H9 (cell line): Measurements from ENCODE around the gene SLC48A1. TPM values are rescaled to one million over a fixed set of nuclear protein-coding genes. Genes with fewer than 3 reads are reported as not detected.
"Not testable (repeated sequence)": the region's sequence is repeated elsewhere in the genome, so short reads cannot be mapped to it uniquely, and the experiment has no call there.

ENCODE experiments used
- DNase-seq: peaks from one replicate; pipeline ENCODE4 v3.0.0-alpha.2; 2017
- H2AFZ ChIP-seq: one replicate; pipeline ENCODE4 v1.6.1; 2013; ENCODE audit warnings: mild to moderate bottlenecking, low read length, control low read depth, moderate library complexity
- H2AK5ac ChIP-seq: 2 replicates; pipeline ENCODE4 v1.6.1; 2013; ENCODE audit warnings: low read length, control low read depth, mixed read lengths; ENCODE audit not compliant: insufficient read length
- H2BK120ac ChIP-seq: one replicate; pipeline ENCODE4 v1.6.1; 2013; ENCODE audit warnings: low read depth, mild to moderate bottlenecking, low read length, control low read depth, inconsistent platforms; ENCODE audit not compliant: poor library complexity, severe bottlenecking
- H2BK12ac ChIP-seq: 2 replicates; pipeline ENCODE4 v1.6.1; 2013; ENCODE audit warnings: low read length, control low read depth, mixed read lengths, low read depth; ENCODE audit not compliant: insufficient read length
- H2BK15ac ChIP-seq: 2 replicates; pipeline ENCODE4 v1.6.1; 2013; ENCODE audit warnings: low read depth, low read length, control low read depth
- H2BK20ac ChIP-seq: one replicate; pipeline ENCODE4 v1.6.1; 2013; ENCODE audit warnings: low read depth, mild to moderate bottlenecking, low read length, control low read depth, inconsistent platforms; ENCODE audit not compliant: poor library complexity, severe bottlenecking
- H2BK5ac ChIP-seq: 2 replicates; pipeline ENCODE4 v1.6.1; 2013; ENCODE audit warnings: low read length, control low read depth, mixed read lengths; ENCODE audit not compliant: insufficient read length
- H3K14ac ChIP-seq: 2 replicates; pipeline ENCODE4 v1.6.1; 2013; ENCODE audit warnings: low read length, control low read depth; ENCODE audit not compliant: insufficient read depth
- H3K18ac ChIP-seq: 2 replicates; pipeline ENCODE4 v1.6.1; 2013; ENCODE audit warnings: low read depth, mild to moderate bottlenecking, mixed read lengths, low read length, control low read depth; ENCODE audit not compliant: insufficient read length
- H3K23ac ChIP-seq: 2 replicates; pipeline ENCODE4 v1.6.1; 2013; ENCODE audit warnings: low read length, control low read depth, mixed read lengths, low read depth; ENCODE audit not compliant: insufficient read length
- H3K23me2 ChIP-seq: 2 replicates; pipeline ENCODE4 v1.6.1; 2013; ENCODE audit warnings: low read depth, mild to moderate bottlenecking, mixed read lengths, low read length, control low read depth; ENCODE audit not compliant: insufficient read length, poor library complexity, severe bottlenecking
- H3K27ac ChIP-seq: 2 replicates; pipeline ENCODE4 v1.5.1; 2013; ENCODE audit warnings: low read length, control low read depth, mixed read lengths, low read depth; ENCODE audit not compliant: insufficient read length
- H3K27me3 ChIP-seq: 2 replicates; pipeline ENCODE4 v1.6.1; 2013; ENCODE audit warnings: low read length, control low read depth, inconsistent platforms; ENCODE audit not compliant: insufficient read depth
- H3K4ac ChIP-seq: 2 replicates; pipeline ENCODE4 v1.6.1; 2013; ENCODE audit warnings: low read depth, mild to moderate bottlenecking, control low read depth, inconsistent platforms, low read length, moderate library complexity
- H3K4me1 ChIP-seq: 2 replicates; pipeline ENCODE4 v1.6.1; 2013; ENCODE audit warnings: low read length, control low read depth, inconsistent platforms; ENCODE audit not compliant: insufficient read depth
- H3K4me2 ChIP-seq: 2 replicates; pipeline ENCODE4 v1.6.1; 2013; ENCODE audit warnings: low read length, control low read depth, mixed read lengths; ENCODE audit not compliant: insufficient read length, insufficient read depth
- H3K56ac ChIP-seq: 2 replicates; pipeline ENCODE4 v1.6.1; 2013; ENCODE audit warnings: low read depth, mild to moderate bottlenecking, mixed read lengths, low read length, control low read depth; ENCODE audit not compliant: insufficient read length
- H3K79me1 ChIP-seq: 2 replicates; pipeline ENCODE4 v1.6.1; 2013; ENCODE audit warnings: low read depth, mild to moderate bottlenecking, moderate library complexity, low read length, control low read depth, inconsistent platforms; ENCODE audit not compliant: insufficient read depth, poor library complexity, severe bottlenecking
- H3K79me2 ChIP-seq: 2 replicates; pipeline ENCODE4 v1.6.1; 2013; ENCODE audit warnings: low read length, control low read depth, inconsistent platforms; ENCODE audit not compliant: insufficient read depth
- H3K9ac ChIP-seq: 2 replicates; pipeline ENCODE4 v1.6.1; 2013; ENCODE audit warnings: low read length, control low read depth, mixed read lengths; ENCODE audit not compliant: insufficient read length; ENCODE audit errors: extremely low read depth
- H3K9me3 ChIP-seq: one replicate; pipeline ENCODE4 v1.6.1; 2013; ENCODE audit warnings: low read depth, low read length, inconsistent platforms; ENCODE audit not compliant: control insufficient read depth
- H3T11ph ChIP-seq: one replicate; pipeline ENCODE4 v1.6.1; 2013; ENCODE audit warnings: mild to moderate bottlenecking, low read length, control low read depth, inconsistent platforms
- H4K20me1 ChIP-seq: one replicate; pipeline ENCODE4 v1.6.1; 2013; ENCODE audit not compliant: control insufficient read depth, insufficient read length, insufficient read depth
- H4K5ac ChIP-seq: 2 replicates; pipeline ENCODE4 v1.6.1; 2013; ENCODE audit warnings: low read depth, mild to moderate bottlenecking, mixed read lengths, low read length, control low read depth; ENCODE audit not compliant: insufficient read length
- H4K8ac ChIP-seq: replicated peaks from 2 replicates; pipeline ENCODE4 v1.6.1; 2013; ENCODE audit warnings: low read length, control low read depth, mixed read lengths, low read depth; ENCODE audit not compliant: insufficient read length
- H4K91ac ChIP-seq: 2 replicates; pipeline ENCODE4 v1.6.1; 2013; ENCODE audit warnings: low read depth, mild to moderate bottlenecking, moderate library complexity, mixed read lengths, low read length, control low read depth; ENCODE audit not compliant: insufficient read length
- H3K27ac Mint-ChIP-seq, 3 experiments: 2 replicates in 2 of 3; 3 replicates in 1 of 3; pipeline ENCODE4 v1.8.0; 2020 to 2021; ENCODE audit warnings: mixed read lengths in 3 of 3, mild to moderate bottlenecking in 1 of 3, moderate library complexity in 1 of 3
- H3K27me3 Mint-ChIP-seq: 2 replicates; pipeline ENCODE4 v1.8.0; 2021; ENCODE audit warnings: low read depth, mild to moderate bottlenecking, moderate library complexity, mixed read lengths
- H3K36me3 Mint-ChIP-seq, 3 experiments: 2 replicates in 2 of 3; 3 replicates in 1 of 3; pipeline ENCODE4 v1.8.0; 2020 to 2021; ENCODE audit warnings: low read depth in 3 of 3, mixed read lengths in 3 of 3; ENCODE audit not compliant: insufficient read depth in 1 of 3
- H3K4me1 Mint-ChIP-seq, 2 experiments: 2 replicates each; pipeline ENCODE4 v1.8.0; 2020; ENCODE audit warnings: mixed read lengths in 2 of 2
- H3K4me3 Mint-ChIP-seq, 2 experiments: 2 replicates in 1 of 2; 3 replicates in 1 of 2; pipeline ENCODE4 v1.8.0; 2020 to 2021; ENCODE audit warnings: mild to moderate bottlenecking in 2 of 2, mixed read lengths in 2 of 2, moderate library complexity in 1 of 2
- H3K9me3 Mint-ChIP-seq, 2 experiments: 2 replicates in 1 of 2; 3 replicates in 1 of 2; pipeline ENCODE4 v1.8.0; 2020; ENCODE audit warnings: mild to moderate bottlenecking in 2 of 2, mixed read lengths in 2 of 2, moderate library complexity in 1 of 2
- CTCF ChIP-seq: fragments of 200-600 bp; sonication (generic); conservative IDR thresholded peaks from 3 replicates; pipeline ENCODE4 v1.8.0; 2021; ENCODE audit warnings: antibody characterized with exemption, mild to moderate bottlenecking
- WGBS: extraction: QIAGEN DNeasy Blood & Tissue Kit; methylation state at CpG from one replicate; pipeline ENCODE4 v1.1.7; 2013; ENCODE audit warnings: missing lambda C conversion rate, low lambda C conversion rate, mixed read lengths; ENCODE audit not compliant: insufficient read length; ENCODE audit errors: extremely low coverage; 5-methylcytosine and 5-hydroxymethylcytosine counted together
- total RNA-seq: library from RNA; stranded (reverse); gene quantifications from 2 replicates; pipeline ENCODE4 v1.2.1, GENCODE V29; 2021

SLC48A1 gene
- total RNA-seq, 1 experiment from 2014 or later = 10.6 TPM

- Histone ChIP-seq H3K4ac (no peak overlapping the region), H3T11ph (no peak overlapping the region), H3K23ac (no peak overlapping the region), H3K14ac (peak overlapping the region; percentile 64; the same call in 1 of the 2 replicates), H3K56ac (no peak overlapping the region), H2BK12ac (no peak overlapping the region), H3K18ac (no peak overlapping the region), H3K9me3 (no peaks in the 10 kb centered on the region), H2AK5ac (no peak overlapping the region), H2BK5ac (no peak overlapping the region), H3K4me2 (no peak overlapping the region), H4K5ac (no peak overlapping the region), H2AFZ (no peak overlapping the region), H2BK20ac (no peak overlapping the region), H3K79me1 (peaks cover 9% of the 10 kb centered on the region), H3K9ac (no peak overlapping the region), H3K27ac (no peak overlapping the region), H3K23me2 (peaks cover 5% of the 10 kb centered on the region), H2BK120ac (no peak overlapping the region), H3K79me2 (peaks cover 22% of the 10 kb centered on the region; the same call in 1 of the 2 replicates), H4K20me1 (no peaks in the 10 kb centered on the region), H3K27me3 (no peaks in the 10 kb centered on the region), H3K4me1 (peaks cover 24% of the 10 kb centered on the region), H4K91ac (no peak overlapping the region), H4K8ac (no peak overlapping the region), H2BK15ac (no peak overlapping the region)
- no peaks in the 10 kb centered on the region; the same call in 1 of the 2 replicates for H3K27me3 Mint-ChIP-seq
- no peaks in the 10 kb centered on the region for H3K9me3 Mint-ChIP-seq
- peak overlapping the region; percentile 10 to 44 (median 32); a peak in 5 of 7 replicates for H3K27ac Mint-ChIP-seq
- TF ChIP-seq CTCF = peak; percentile 40; the same call in 2 of the 3 replicates
- no peak overlapping the region for H3K4me3 Mint-ChIP-seq
- no peak for DNase-seq
- no CpG with 5 or more reads among the region's 9 CpGs for WGBS
- H3K4me1 Mint-ChIP-seq = peaks cover 56 to 69% of the 10 kb centered on the region in 2 experiments
- peaks cover 0 to 18% (median 12%) of the 10 kb centered on the region in 3 experiments; a peak in 5 of 7 replicates for H3K36me3 Mint-ChIP-seq
Observed at GRCh38 chr12:47808574-47809365, 35.7 kb downstream of the SLC48A1 start.

- no CpG with 5 or more reads among the region's 9 CpGs for WGBS
- not testable (repeated sequence) for H2BK5ac ChIP-seq, H3K14ac ChIP-seq, H4K20me1 ChIP-seq, H2BK12ac ChIP-seq, DNase-seq, H3K27ac Mint-ChIP-seq, H3K4me2 ChIP-seq, H4K5ac ChIP-seq, H2BK20ac ChIP-seq, H3K18ac ChIP-seq, H3K4me3 Mint-ChIP-seq, H2AK5ac ChIP-seq, H2BK15ac ChIP-seq, H3T11ph ChIP-seq, H3K27me3 Mint-ChIP-seq, H2BK120ac ChIP-seq, H3K23me2 ChIP-seq, H3K4ac ChIP-seq, H3K27me3 ChIP-seq, H3K9me3 ChIP-seq, H3K23ac ChIP-seq, H2AFZ ChIP-seq, H4K8ac ChIP-seq, H3K56ac ChIP-seq, H3K27ac ChIP-seq, H4K91ac ChIP-seq, H3K9me3 Mint-ChIP-seq, H3K9ac ChIP-seq, H3K79me1 ChIP-seq
- peaks cover 22% of the 10 kb centered on the region; the same call in 1 of the 2 replicates for H3K79me2 ChIP-seq
- peaks cover 28% of the 10 kb centered on the region for H3K4me1 ChIP-seq
- Mint-ChIP-seq H3K4me1 (peaks cover 63 to 75% of the 10 kb centered on the region in 2 experiments), H3K36me3 (peaks cover 2 to 12% (median 10%) of the 10 kb centered on the region in 3 experiments; a peak in 6 of 7 replicates)
Observed at GRCh38 chr12:47809518-47809917, 36.5 kb downstream of the SLC48A1 start.
